Measurements from ENCODE around the gene SAFB.

SAFB gene

GRCh38 chr19:5622465-5623396 lies at the start of gene SAFB, which contains the start of gene SAFB2:
TSS of gene SAFB (plus strand) at chr19:5623083. CDS start at chr19:5623206, 123 bp downstream.
TSS of gene SAFB2 (minus strand) at chr19:5622776. CDS start at chr19:5622715, 61 bp downstream.
- DNase-seq (ENCODE audit: low read depth) = peak; percentile 97

- no peak for DNase-seq (ENCODE audit: low read depth)
Observed at GRCh38 chr19:5575590-5575989, 47.3 kb upstream of the SAFB start.

GRCh38 chr19:5578097-5578846 lies 44.6 kb upstream of the SAFB start:
- no peak for DNase-seq (ENCODE audit: low read depth)

GRCh38 chr19:5579286-5579685 lies 43.6 kb upstream of the SAFB start:
- no peak for DNase-seq (ENCODE audit: low read depth)

- DNase-seq (ENCODE audit: low read depth) = no peak
Observed at GRCh38 chr19:5579697-5580096, 43.2 kb upstream of the SAFB start.

- no peak for DNase-seq (ENCODE audit: low read depth)
Observed at GRCh38 chr19:5580161-5580571, 42.7 kb upstream of the SAFB start.

GRCh38 chr19:5585461-5586299 lies 37.2 kb upstream of the SAFB start:
- DNase-seq (ENCODE audit: low read depth) = no peak

- no peak for DNase-seq (ENCODE audit: low read depth)
Observed at GRCh38 chr19:5586300-5587070, 36.4 kb upstream of the SAFB start.

- no peak for DNase-seq (ENCODE audit: low read depth)
Observed at GRCh38 chr19:5587071-5587455, 35.8 kb upstream of the SAFB start.

GRCh38 chr19:5587661-5588060 lies 35.2 kb upstream of the SAFB start:
- DNase-seq (ENCODE audit: low read depth) = no peak

GRCh38 chr19:5588441-5588840 lies 34.4 kb upstream of the SAFB start:
- DNase-seq (ENCODE audit: low read depth) = no peak

GRCh38 chr19:5588906-5589676 lies 33.8 kb upstream of the SAFB start:
- DNase-seq (ENCODE audit: low read depth) = no peak

GRCh38 chr19:5590151-5590864 lies 32.6 kb upstream of the SAFB start:
- DNase-seq (ENCODE audit: low read depth) = no peak

GRCh38 chr19:5590865-5591154 lies 32.1 kb upstream of the SAFB start:
- no peak for DNase-seq (ENCODE audit: low read depth)

GRCh38 chr19:5591476-5591875 lies 31.4 kb upstream of the SAFB start:
- DNase-seq (ENCODE audit: low read depth) = no peak

- no peak for DNase-seq (ENCODE audit: low read depth)
Observed at GRCh38 chr19:5592531-5593342, 30.1 kb upstream of the SAFB start.

GRCh38 chr19:5593343-5594255 lies 29.3 kb upstream of the SAFB start:
- no peak for DNase-seq (ENCODE audit: low read depth)

- DNase-seq (ENCODE audit: low read depth) = no peak
Observed at GRCh38 chr19:5594521-5594950, 28.3 kb upstream of the SAFB start.
